PC-9 (cell line): Measurements from ENCODE around the gene MTG1. TPM values are rescaled to one million over a fixed set of nuclear protein-coding genes. Genes with fewer than 3 reads are reported as not detected.

Experiments used
- BruUV-seq: library from RNA; stranded (reverse); fragments of 400-500 nt; replicated peaks from 2 replicates; lab custom pipeline; 2021; lab: Mats Ljungman, UMichigan
- CTCF ChIA-PET: fragments of 300-600 bp; sonication (Branson Sonifier 250); formaldehyde crosslinking; loops from one replicate; lab custom pipeline; 2022; ENCODE audit warnings: antibody characterized with exemption; lab: Charles Lee
- POLR2A ChIA-PET: fragments of 300-600 bp; sonication (Branson Sonifier 250); formaldehyde crosslinking; loops from one replicate; lab custom pipeline; 2022; ENCODE audit warnings: antibody characterized with exemption; ENCODE audit not compliant: unreplicated experiment; lab: Charles Lee
- DNase-seq, 2 experiments: peaks; one replicate each; pipeline versions ENCODE4 v3.0.0 to v3.0.0-alpha.2; 2015 to 2022; ENCODE audit warnings: mixed read lengths in 1 of 2
- H2AFZ ChIP-seq: fragments of 200-600 bp; sonication (generic); 2 replicates; pipeline ENCODE4 v1.8.1; 2017; ENCODE audit warnings: antibody characterized with exemption
- H3F3A ChIP-seq: fragments of 200-600 bp; sonication (generic); 2 replicates; pipeline ENCODE4 v1.8.1; 2017; ENCODE audit warnings: antibody characterized with exemption, mild to moderate bottlenecking, low read depth; ENCODE audit not compliant: insufficient read depth
- H3K27ac ChIP-seq: fragments of 200-600 bp; sonication (generic); 2 replicates; pipeline ENCODE4 v1.6.1; 2016; ENCODE audit warnings: mixed run types
- H3K27me3 ChIP-seq: fragments of 200-600 bp; sonication (generic); 2 replicates; pipeline ENCODE4 v1.6.1; 2016; ENCODE audit warnings: low read depth, mixed run types; ENCODE audit not compliant: insufficient read depth
- H3K36me3 ChIP-seq: fragments of 200-600 bp; sonication (generic); 2 replicates; pipeline ENCODE4 v1.6.1; 2016; ENCODE audit warnings: low read depth, mixed run types
- H3K4me1 ChIP-seq: fragments of 200-600 bp; sonication (generic); replicated peaks from 2 replicates; pipeline ENCODE4 v1.6.1; 2016; ENCODE audit warnings: mixed run types; ENCODE audit not compliant: insufficient read depth
- H3K4me2 ChIP-seq: fragments of 200-600 bp; sonication (generic); 2 replicates; pipeline ENCODE4 v1.6.1; 2017; ENCODE audit warnings: mixed run types
- H3K4me3 ChIP-seq: fragments of 200-600 bp; sonication (generic); 2 replicates; pipeline ENCODE4 v1.6.1; 2016; ENCODE audit warnings: mixed run types
- H3K79me2 ChIP-seq: fragments of 200-600 bp; sonication (generic); 2 replicates; pipeline ENCODE4 v1.6.1; 2017; ENCODE audit warnings: low read depth, mixed run types
- H3K9me2 ChIP-seq: fragments of 200-600 bp; sonication (generic); 2 replicates; pipeline ENCODE4 v1.8.1; 2017; ENCODE audit warnings: mild to moderate bottlenecking; ENCODE audit not compliant: insufficient read depth
- H3K9me3 ChIP-seq: fragments of 200-600 bp; sonication (generic); 2 replicates; pipeline ENCODE4 v1.8.1; 2016; ENCODE audit warnings: low read depth; ENCODE audit not compliant: insufficient read depth
- H4K20me1 ChIP-seq: fragments of 200-600 bp; sonication (generic); 2 replicates; pipeline ENCODE4 v1.8.1; 2017; ENCODE audit not compliant: insufficient read depth
- CTCF ChIP-seq: fragments of 200-600 bp; sonication (generic); conservative IDR thresholded peaks from 2 replicates; pipeline ENCODE4 v1.6.1; 2017; ENCODE audit warnings: mixed run types, antibody characterized with exemption, mild to moderate bottlenecking, moderate library complexity
- EZH2 ChIP-seq: fragments of 200-600 bp; sonication (generic); IDR thresholded peaks from 2 replicates; pipeline ENCODE4 v1.8.0; 2017; ENCODE audit warnings: antibody characterized with exemption, low read depth
- intact Hi-C: fragments of 100-400 bp; cut with micrococcal nuclease; formaldehyde crosslinking; loops from one replicate; pipeline ENCODE4 v1.10.0; 2022; ENCODE audit not compliant: unreplicated experiment
- total RNA-seq: library from RNA; stranded (reverse); gene quantifications from 2 replicates; pipeline ENCODE4 v1.2.3, GENCODE V29; 2021

The MTG1 gene
- total RNA-seq, 1 experiment from 2014 or later = 33.0 TPM

DNA sequence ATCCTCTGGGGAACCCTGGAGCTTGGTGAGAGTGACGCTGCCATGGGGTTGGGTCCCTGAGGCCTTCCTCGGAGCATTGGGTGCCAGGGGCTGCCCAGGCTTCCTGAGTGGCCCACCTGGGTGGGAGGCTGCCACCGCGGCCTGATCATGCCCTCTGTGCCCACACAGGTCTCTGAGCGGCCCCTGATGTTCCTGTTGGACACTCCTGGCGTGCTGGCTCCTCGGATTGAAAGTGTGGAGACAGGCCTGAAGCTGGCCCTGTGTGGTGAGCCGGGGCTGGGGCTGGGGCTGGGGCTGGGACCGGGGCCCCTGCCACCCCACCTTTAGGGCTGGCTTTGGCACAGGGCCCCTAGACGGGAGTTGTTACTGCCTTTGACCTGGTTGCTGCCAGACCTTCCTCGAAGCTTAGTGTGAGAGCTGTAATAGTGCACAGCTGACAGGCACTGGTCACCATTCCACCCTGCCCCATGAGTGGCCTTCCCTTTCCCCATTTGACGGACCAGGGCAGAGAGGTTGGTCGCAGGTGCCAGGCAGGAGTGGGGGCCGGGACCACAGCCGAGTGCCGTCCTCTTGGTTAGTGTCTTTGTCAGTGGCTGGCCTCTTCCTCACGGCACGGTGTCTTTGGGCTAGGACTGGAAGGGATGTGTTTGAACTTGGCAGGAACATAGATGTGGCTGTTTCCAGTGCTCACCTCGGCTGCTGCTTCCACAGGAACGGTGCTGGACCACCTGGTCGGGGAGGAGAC lies 8.2 kb downstream of the MTG1 start:
- no peaks in the 10 kb centered on the region for H3K9me2 ChIP-seq

GRCh38 chr10:133403359-133403758 lies 9.4 kb downstream of the MTG1 start:
- no peak overlapping the region for H3K4me3 ChIP-seq
- no peaks in the 10 kb centered on the region for H3K4me1 ChIP-seq
- H3K9me2 ChIP-seq = no peaks in the 10 kb centered on the region
- DNase-seq = no peak
- H4K20me1 ChIP-seq = no peaks in the 10 kb centered on the region
- H3K79me2 ChIP-seq = peaks cover 6% of the 10 kb centered on the region; the same call in 1 of the 2 replicates
- no peaks in the 10 kb centered on the region; the same call in 1 of the 2 replicates for H3K36me3 ChIP-seq
- intact Hi-C loops = no loop called here
- ChIA-PET POLR2A (no interaction called here), CTCF (no interaction called here)
- no TSS peak for BruUV-seq
- H3F3A ChIP-seq = no peaks in the 10 kb centered on the region
- no peak overlapping the region for H3K27ac ChIP-seq
- TF ChIP-seq CTCF (no peak), EZH2 (no peak)
- no peaks in the 10 kb centered on the region for H3K9me3 ChIP-seq
- H3K4me2 ChIP-seq = no peak overlapping the region
- H3K27me3 ChIP-seq = no peaks in the 10 kb centered on the region
- no peak overlapping the region for H2AFZ ChIP-seq

More for the DNA sequence above, 8.2 kb downstream of the MTG1 start:
- H3K27me3 ChIP-seq = no peaks in the 10 kb centered on the region
- no peak for DNase-seq
- intact Hi-C loops = no loop called here
- no peak overlapping the region for H2AFZ ChIP-seq
- no peak overlapping the region for H3K27ac ChIP-seq
- no peaks in the 10 kb centered on the region for H4K20me1 ChIP-seq
- H3F3A ChIP-seq = no peaks in the 10 kb centered on the region
- TF ChIP-seq CTCF = no peak
- TF ChIP-seq EZH2 = no peak
- no TSS peak for BruUV-seq
- ChIA-PET POLR2A (no interaction called here), CTCF (no interaction called here)
- no peak overlapping the region for H3K4me2 ChIP-seq
- 0 out of 2 replicates have a peak, but pooled peaks cover 5% of the 10 kb centered on the region for H3K79me2 ChIP-seq
- no peaks in the 10 kb centered on the region for H3K4me1 ChIP-seq
- H3K36me3 ChIP-seq = no peaks in the 10 kb centered on the region; the same call in 1 of the 2 replicates
- no peak overlapping the region for H3K4me3 ChIP-seq
- H3K9me3 ChIP-seq = no peaks in the 10 kb centered on the region

- Histone ChIP-seq H4K20me1 (no peaks in the 10 kb centered on the region), H2AFZ (no peak overlapping the region), H3K9me3 (no peaks in the 10 kb centered on the region), H3K36me3 (no peaks in the 10 kb centered on the region; the same call in 1 of the 2 replicates), H3K4me1 (no peaks in the 10 kb centered on the region), H3F3A (no peaks in the 10 kb centered on the region), H3K27me3 (no peaks in the 10 kb centered on the region), H3K4me3 (no peak overlapping the region), H3K27ac (no peak overlapping the region), H3K79me2 (peaks cover 10% of the 10 kb centered on the region; the same call in 1 of the 2 replicates), H3K9me2 (no peaks in the 10 kb centered on the region), H3K4me2 (no peak overlapping the region)
- CTCF ChIA-PET = no interaction called here
- intact Hi-C loops = no loop called here
- POLR2A ChIA-PET = no interaction called here
- no TSS peak for BruUV-seq
- no peak for DNase-seq
- no peak for TF ChIP-seq CTCF
- TF ChIP-seq EZH2 = no peak
Observed at GRCh38 chr10:133403784-133404183, 9.8 kb downstream of the MTG1 start.
